ENCODE results near the gene ZNF664.

DNA sequence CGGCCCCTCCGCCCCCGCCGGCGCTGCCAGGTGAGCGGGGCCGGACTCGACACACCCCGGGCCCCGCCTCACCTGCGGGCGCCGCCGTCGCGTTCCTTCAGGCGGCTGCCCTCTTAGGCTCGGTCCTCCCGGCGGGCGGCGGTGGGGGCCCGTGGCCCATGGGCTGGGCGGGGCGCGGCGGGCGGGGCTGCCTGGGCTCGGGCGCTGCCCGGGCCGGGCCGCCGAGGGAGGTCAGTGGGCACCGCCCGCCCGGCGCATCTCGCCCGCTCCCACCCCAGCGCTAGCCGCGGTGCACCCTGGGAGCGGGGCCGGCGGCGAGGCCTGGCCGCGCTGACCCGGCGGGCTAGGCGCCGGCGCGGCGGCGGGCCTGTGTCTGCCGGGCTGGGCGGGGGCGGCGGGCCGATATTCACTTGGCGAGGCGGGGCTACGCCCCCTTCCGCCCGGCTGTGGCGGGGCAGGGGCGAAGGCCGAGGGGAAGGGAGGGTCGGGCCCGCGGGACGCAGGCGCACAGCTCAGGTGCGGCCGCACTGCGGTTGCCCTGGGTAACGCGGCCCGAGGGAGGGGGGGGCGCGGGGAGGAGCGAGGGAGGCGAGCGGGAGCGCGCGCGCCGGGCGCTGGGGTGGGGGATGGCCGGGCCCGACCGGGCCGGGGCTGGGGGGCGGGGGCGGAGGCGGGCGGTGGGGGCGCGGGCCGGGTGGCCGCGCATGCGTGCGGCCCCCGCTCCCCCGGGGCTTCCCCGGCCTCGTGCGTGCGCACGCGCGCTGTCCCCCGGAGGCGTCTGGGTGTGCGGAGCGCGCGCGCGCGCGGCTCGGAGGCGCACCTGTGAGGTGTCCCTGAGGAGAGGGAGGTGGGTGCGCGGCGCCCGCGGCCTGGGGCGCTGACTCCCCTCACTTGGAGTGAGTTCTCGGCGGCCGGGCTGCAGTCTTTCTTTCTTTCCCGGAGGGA lies at the start of gene ZNF664, which contains the start of gene CCDC92:
- TF ChIP-seq, protein P1, sequence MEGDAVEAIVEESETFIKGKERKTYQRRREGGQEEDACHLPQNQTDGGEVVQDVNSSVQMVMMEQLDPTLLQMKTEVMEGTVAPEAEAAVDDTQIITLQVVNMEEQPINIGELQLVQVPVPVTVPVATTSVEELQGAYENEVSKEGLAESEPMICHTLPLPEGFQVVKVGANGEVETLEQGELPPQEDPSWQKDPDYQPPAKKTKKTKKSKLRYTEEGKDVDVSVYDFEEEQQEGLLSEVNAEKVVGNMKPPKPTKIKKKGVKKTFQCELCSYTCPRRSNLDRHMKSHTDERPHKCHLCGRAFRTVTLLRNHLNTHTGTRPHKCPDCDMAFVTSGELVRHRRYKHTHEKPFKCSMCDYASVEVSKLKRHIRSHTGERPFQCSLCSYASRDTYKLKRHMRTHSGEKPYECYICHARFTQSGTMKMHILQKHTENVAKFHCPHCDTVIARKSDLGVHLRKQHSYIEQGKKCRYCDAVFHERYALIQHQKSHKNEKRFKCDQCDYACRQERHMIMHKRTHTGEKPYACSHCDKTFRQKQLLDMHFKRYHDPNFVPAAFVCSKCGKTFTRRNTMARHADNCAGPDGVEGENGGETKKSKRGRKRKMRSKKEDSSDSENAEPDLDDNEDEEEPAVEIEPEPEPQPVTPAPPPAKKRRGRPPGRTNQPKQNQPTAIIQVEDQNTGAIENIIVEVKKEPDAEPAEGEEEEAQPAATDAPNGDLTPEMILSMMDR (IDR thresholded peaks at IDR 0.05; ENCODE audit: low read depth, low read length) = no peak
- no peak for TF ChIP-seq EZH2phosphoT487 (IDR thresholded peaks at IDR 0.05; ENCODE audit: low read depth)
